H1 (cell line): Measurements from ENCODE around the gene PHRF1. TPM values are rescaled to one million over a fixed set of nuclear protein-coding genes. Genes with fewer than 3 reads are reported as not detected.

Experiments
- CTCF ChIA-PET: fragments of 300-600 bp; sonication (Branson Sonifier 250); formaldehyde crosslinking; loops from one replicate; lab custom pipeline; 2021; ENCODE audit not compliant: partially characterized antibody; lab: Charles Lee
- POLR2A ChIA-PET: fragments of 300-600 bp; sonication (Branson Sonifier 250); formaldehyde crosslinking; loops from one replicate; lab custom pipeline; 2021; ENCODE audit warnings: inconsistent platforms; ENCODE audit not compliant: partially characterized antibody; lab: Charles Lee
- DNase-seq, 2 experiments: peaks; one replicate each; pipeline versions ENCODE4 v3.0.0 to v3.0.0-alpha.2; 2010 to 2022; ENCODE audit warnings: low spot score in 2 of 2, low read depth in 1 of 2, mixed read lengths in 1 of 2
- FAIRE-seq: peaks from 2 replicates; lab custom pipeline; 2011; peaks lifted over from hg19 to GRCh38; lab: Jason Lieb, UNC
- H2AFZ ChIP-seq: 2 replicates; pipeline ENCODE4 v1.8.1; 2012; ENCODE audit warnings: low read length, inconsistent platforms
- H2AK5ac ChIP-seq: 2 replicates; pipeline ENCODE4 v1.6.1; 2013; ENCODE audit warnings: low read depth, low read length
- H2BK120ac ChIP-seq: replicated peaks from 2 replicates; pipeline ENCODE3; 2013; ENCODE audit warnings: low read depth, low read length, inconsistent platforms
- H2BK12ac ChIP-seq: 2 replicates; pipeline ENCODE4 v1.6.1; 2013; ENCODE audit warnings: low read depth, low read length
- H2BK15ac ChIP-seq: 2 replicates; pipeline ENCODE4 v1.6.1; 2013; ENCODE audit warnings: low read length
- H2BK20ac ChIP-seq: 2 replicates; pipeline ENCODE4 v1.6.1; 2013; ENCODE audit warnings: low read length
- H2BK5ac ChIP-seq: 2 replicates; pipeline ENCODE4 v1.6.1; 2013; ENCODE audit warnings: low read depth, low read length
- H3K14ac ChIP-seq: 2 replicates; pipeline ENCODE4 v1.6.1; 2013; ENCODE audit warnings: inconsistent platforms; ENCODE audit not compliant: insufficient read length
- H3K18ac ChIP-seq: 2 replicates; pipeline ENCODE4 v1.6.1; 2013; ENCODE audit warnings: low read length; ENCODE audit errors: extremely low read depth
- H3K23ac ChIP-seq: 2 replicates; pipeline ENCODE4 v1.6.1; 2013; ENCODE audit warnings: inconsistent platforms; ENCODE audit not compliant: insufficient read length
- H3K23me2 ChIP-seq: 2 replicates; pipeline ENCODE4 v1.6.1; 2013; ENCODE audit warnings: low read depth, low read length
- H3K27ac ChIP-seq: 2 replicates; pipeline ENCODE4 v1.6.1; 2011; ENCODE audit warnings: low read depth, low read length, inconsistent platforms
- H3K27me3 ChIP-seq, 4 experiments: replicated peaks in 1 of 4; 1 replicate in 1 of 4; 2 replicates in 3 of 4; pipeline versions ENCODE4 v1.6.1 to v1.8.1; 2011 to 2013; ENCODE audit warnings: low read length in 3 of 4, mild to moderate bottlenecking in 3 of 4, inconsistent platforms in 2 of 4, mixed read lengths in 2 of 4, moderate library complexity in 1 of 4; ENCODE audit not compliant: control insufficient read depth in 3 of 4, insufficient read depth in 3 of 4; ENCODE audit errors: extremely low read depth in 1 of 4
- H3K36me3 ChIP-seq, 4 experiments: 2 replicates each; pipeline versions ENCODE4 v1.6.1 to v1.8.1; 2011 to 2013; ENCODE audit warnings: mild to moderate bottlenecking in 4 of 4, low read length in 3 of 4, moderate library complexity in 2 of 4, control low read depth in 1 of 4, inconsistent platforms in 1 of 4; ENCODE audit not compliant: insufficient read depth in 4 of 4, control insufficient read depth in 2 of 4
- H3K4ac ChIP-seq: replicated peaks from 2 replicates; pipeline ENCODE3; 2013; ENCODE audit warnings: low read length, low read depth, mixed read lengths, inconsistent platforms; ENCODE audit not compliant: insufficient read length
- H3K4me1 ChIP-seq, 4 experiments: replicated peaks in 1 of 4; 1 replicate in 1 of 4; 2 replicates in 3 of 4; pipeline versions ENCODE4 v1.6.1 to v1.8.1; 2011 to 2013; ENCODE audit warnings: low read length in 3 of 4, inconsistent platforms in 2 of 4, mixed read lengths in 1 of 4; ENCODE audit not compliant: insufficient read depth in 4 of 4, control insufficient read depth in 3 of 4
- H3K4me2 ChIP-seq, 2 experiments: 2 replicates each; pipeline versions ENCODE4 v1.6.1 to v1.8.1; 2011 to 2013; ENCODE audit warnings: low read depth in 2 of 2, low read length in 2 of 2, control low read depth in 1 of 2, inconsistent platforms in 1 of 2, mild to moderate bottlenecking in 1 of 2; ENCODE audit not compliant: insufficient read depth in 1 of 2
- H3K4me3 ChIP-seq, 4 experiments: fragments of 200-600, 300-600 bp in 1 of 4; sonication (generic), shearing (Covaris generic), sonication (Bioruptor Twin) in 1 of 4; 2 replicates each; pipeline versions ENCODE4 v1.5.1 to v1.8.1; 2011 to 2016; ENCODE audit warnings: low read length in 4 of 4, low read depth in 3 of 4, control low read depth in 2 of 4, inconsistent platforms in 2 of 4, mild to moderate bottlenecking in 2 of 4, mixed read lengths in 1 of 4, moderate library complexity in 1 of 4; ENCODE audit not compliant: insufficient read depth in 2 of 4; ENCODE audit errors: extremely low read depth in 1 of 4
- H3K56ac ChIP-seq: replicated peaks from 2 replicates; pipeline ENCODE3; 2013; ENCODE audit warnings: low read depth, mild to moderate bottlenecking, mixed read lengths, low read length, inconsistent platforms; ENCODE audit not compliant: insufficient read length
- H3K79me1 ChIP-seq: 2 replicates; pipeline ENCODE4 v1.6.1; 2013; ENCODE audit warnings: low read depth, low read length, control low read depth
- H3K79me2 ChIP-seq, 2 experiments: 2 replicates each; pipeline versions ENCODE4 v1.6.1 to v1.8.1; 2012 to 2013; ENCODE audit warnings: low read length in 2 of 2, mild to moderate bottlenecking in 2 of 2, inconsistent platforms in 1 of 2; ENCODE audit not compliant: insufficient read depth in 2 of 2, control insufficient read depth in 1 of 2
- H3K9ac ChIP-seq, 4 experiments: replicated peaks in 1 of 4; 1 replicate in 1 of 4; 2 replicates in 3 of 4; pipeline versions ENCODE4 v1.6.1 to v1.8.1; 2011 to 2013; ENCODE audit warnings: low read depth in 3 of 4, low read length in 3 of 4, control low read depth in 2 of 4, mild to moderate bottlenecking in 2 of 4, moderate library complexity in 2 of 4, inconsistent platforms in 1 of 4; ENCODE audit errors: extremely low read depth in 1 of 4
- H3K9me3 ChIP-seq, 2 experiments: 2 replicates each; pipeline versions ENCODE4 v1.6.1 to v1.8.1; 2012 to 2013; ENCODE audit warnings: mild to moderate bottlenecking in 2 of 2, moderate library complexity in 2 of 2, control low read depth in 1 of 2, inconsistent platforms in 1 of 2, low read depth in 1 of 2, low read length in 1 of 2, mixed read lengths in 1 of 2; ENCODE audit not compliant: insufficient read depth in 2 of 2
- H4K20me1 ChIP-seq, 2 experiments: replicated peaks in 1 of 2; 2 replicates each; pipeline versions ENCODE3 to v1.8.1; 2011 to 2013; ENCODE audit warnings: inconsistent platforms in 2 of 2, low read length in 2 of 2, mild to moderate bottlenecking in 1 of 2; ENCODE audit not compliant: insufficient read depth in 2 of 2, control insufficient read depth in 1 of 2
- H4K5ac ChIP-seq: 2 replicates; pipeline ENCODE4 v1.6.1; 2013; ENCODE audit warnings: low read length, low read depth, mixed read lengths, inconsistent platforms; ENCODE audit not compliant: insufficient read length
- H4K8ac ChIP-seq: 2 replicates; pipeline ENCODE4 v1.8.0; 2013; ENCODE audit warnings: mild to moderate bottlenecking, moderate library complexity, low read length, inconsistent platforms; ENCODE audit not compliant: insufficient read depth; ENCODE audit errors: extremely low read depth
- H4K91ac ChIP-seq: replicated peaks from 2 replicates; pipeline ENCODE3; 2013; ENCODE audit warnings: low read length, mixed read lengths, inconsistent platforms; ENCODE audit not compliant: insufficient read length
- ASH2L ChIP-seq: fragments of 200-600, 300-600 bp; sonication (generic); IDR thresholded peaks from one replicate; pipeline ENCODE4 v1.7.1; 2017; ENCODE audit warnings: low read length
- CHD2 ChIP-seq: IDR thresholded peaks from 2 replicates; pipeline ENCODE4 v1.6.1; 2012; ENCODE audit warnings: low read length, improper control_type of control experiment
- GABPA ChIP-seq: IDR thresholded peaks from 2 replicates; pipeline ENCODE4 v1.6.1; 2011; ENCODE audit warnings: mild to moderate bottlenecking, low read length, moderate library complexity, borderline replicate concordance; ENCODE audit not compliant: insufficient read depth
- POLR2A ChIP-seq, 2 experiments: IDR thresholded peaks; 1 replicate in 1 of 2; 2 replicates in 1 of 2; pipeline ENCODE4 v1.6.1; 2011; ENCODE audit warnings: low read depth in 2 of 2, low read length in 2 of 2, mild to moderate bottlenecking in 2 of 2; ENCODE audit errors: control extremely low read depth in 1 of 2
- SP2 ChIP-seq: IDR thresholded peaks from 2 replicates; pipeline ENCODE4 v1.6.1; 2012; ENCODE audit warnings: mild to moderate bottlenecking, low read length, inconsistent platforms
- WGBS, 2 experiments: shearing (Covaris generic) in 1 of 2; methylation state at CpG; one replicate each; pipeline versions ENCODE4 v1.1.6 to v1.1.7; 2013 to 2015; ENCODE audit warnings: low lambda C conversion rate in 2 of 2, mixed read lengths in 2 of 2, inconsistent platforms in 1 of 2, low coverage in 1 of 2, missing lambda C conversion rate in 1 of 2; ENCODE audit not compliant: insufficient replicate concordance in 2 of 2, insufficient coverage in 1 of 2, insufficient read length in 1 of 2; ENCODE audit errors: extremely low coverage in 1 of 2, missing lambda C conversion rate in 1 of 2; 5-methylcytosine and 5-hydroxymethylcytosine counted together
- polyA plus RNA-seq, 7 experiments: library from polyadenylated mRNA; depleted of rRNA in 3 of 7; stranded (reverse) in 5 of 7; unstranded in 2 of 7; fragments of >200 nt in 5 of 7; fragments of 200-250 nt in 2 of 7; gene quantifications; 1 replicate in 5 of 7; 2 replicates in 1 of 7; 4 replicates in 1 of 7; pipeline versions ENCODE4 v1.2.1 to v1.2.3, GENCODE V29; 2011 to 2013; ENCODE audit warnings: missing spikeins in 2 of 7, mixed read lengths in 2 of 7
- total RNA-seq: library from RNA; stranded (reverse); fragmentation: NEBNext Ultra II Directional; extraction: Animal tissue kit (Norgen Biotek cat#: 25700); gene quantifications from 2 replicates; pipeline ENCODE4 v1.2.1, GENCODE V29; 2021
- TF ChIP-seq, protein P1 (sequence below): IDR thresholded peaks from 2 replicates; pipeline ENCODE4 v1.6.1; 2012; ENCODE audit warnings: low read length, inconsistent platforms

The PHRF1 gene
- total and polyA plus RNA-seq, 2 of the 8 experiments (the other 6 are each of a cell fraction or from before 2014, with no cell fraction given), result 13.4 to 37.3 TPM

- H3K4me1 ChIP-seq, result peaks cover 0 to 15% (median 3%) of the 10 kb centered on the region in 4 experiments; a peak in 5 of 7 replicates
- H4K5ac ChIP-seq, result no peak overlapping the region
- H3K27ac ChIP-seq, result no peak overlapping the region
- H4K91ac ChIP-seq, result no peak overlapping the region
- ChIA-PET CTCF (interaction anchor here (0.9 kb wide), 1 partner anchor 10 kb away, joined by 4 read pairs; no protein-coding TSS in a partner anchor), POLR2A (interaction anchor here (1.2 to 1.5 kb wide), 5 partner anchors 10 to 59 kb away, joined by 3 to 8 read pairs (median 5); partner anchors contain the start of gene SCT)
- H4K20me1 ChIP-seq, result peaks cover 17 to 23% of the 10 kb centered on the region in 2 experiments
- no peak overlapping the region for H2BK12ac ChIP-seq
- no peak overlapping the region for H3K18ac ChIP-seq
- peak overlapping the region in 2 of 4 experiments; percentile 58 to 80; a peak in 4 of 8 replicates for H3K4me3 ChIP-seq
- DNase-seq, result peak in 1 of 2 experiments; percentile 45
- H3K4me2 ChIP-seq, result peak overlapping the region in 1 of 2 experiments; percentile 44; a peak in 2 of 4 replicates
- peaks cover 3% of the 10 kb centered on the region for H3K79me1 ChIP-seq
- H4K8ac ChIP-seq, result no peak overlapping the region
- H2BK5ac ChIP-seq, result no peak overlapping the region
- peaks cover 3 to 15% (median 8%) of the 10 kb centered on the region in 4 experiments; a peak in 5 of 8 replicates for H3K36me3 ChIP-seq
- H2BK20ac ChIP-seq, result no peak overlapping the region
- WGBS, 2 experiments, result 88% methylated on average over 39 of the region's 39 CpGs; no CpG with 5 or more reads in 1 of the 2 experiments
- no peak overlapping the region for H3K23ac ChIP-seq
- no peak overlapping the region for H3K4ac ChIP-seq
- H3K14ac ChIP-seq, result no peak overlapping the region
- no peak overlapping the region for H2AK5ac ChIP-seq
- H3K27me3 ChIP-seq, result no peaks in the 10 kb centered on the region
- H3K23me2 ChIP-seq, result peaks cover 3% of the 10 kb centered on the region; the same call in 1 of the 2 replicates
- TF ChIP-seq GABPA (no peak), POLR2A (IDR thresholded peaks at IDR 0.05; ENCODE audit: control extremely low read depth in 1 of 2, low read depth in 2 of 2, low read length in 2 of 2) (no peak), ASH2L (no peak), SP2 (no peak), CHD2 (no peak)
- TF ChIP-seq, protein P1, sequence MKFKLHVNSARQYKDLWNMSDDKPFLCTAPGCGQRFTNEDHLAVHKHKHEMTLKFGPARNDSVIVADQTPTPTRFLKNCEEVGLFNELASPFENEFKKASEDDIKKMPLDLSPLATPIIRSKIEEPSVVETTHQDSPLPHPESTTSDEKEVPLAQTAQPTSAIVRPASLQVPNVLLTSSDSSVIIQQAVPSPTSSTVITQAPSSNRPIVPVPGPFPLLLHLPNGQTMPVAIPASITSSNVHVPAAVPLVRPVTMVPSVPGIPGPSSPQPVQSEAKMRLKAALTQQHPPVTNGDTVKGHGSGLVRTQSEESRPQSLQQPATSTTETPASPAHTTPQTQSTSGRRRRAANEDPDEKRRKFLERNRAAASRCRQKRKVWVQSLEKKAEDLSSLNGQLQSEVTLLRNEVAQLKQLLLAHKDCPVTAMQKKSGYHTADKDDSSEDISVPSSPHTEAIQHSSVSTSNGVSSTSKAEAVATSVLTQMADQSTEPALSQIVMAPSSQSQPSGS, result no peak
- TF ChIP-seq, all 59 proteins: peak for 0
- no peak for FAIRE-seq
- Histone ChIP-seq H3K9ac (no peak overlapping the region), H3K79me2 (no peaks in the 10 kb centered on the region), H3K9me3 (no peaks in the 10 kb centered on the region), H2AFZ (no peak overlapping the region), H2BK15ac (no peak overlapping the region), H2BK120ac (no peak overlapping the region), H3K56ac (no peak overlapping the region)
These were observed 40.3 kb downstream of the PHRF1 start for GRCh38 chr11:616320-617198.
